Left lung (tissue), 10 donors: Measurements from ENCODE around the gene KCNC1. TPM values are rescaled to one million over a fixed set of nuclear protein-coding genes. Genes with fewer than 3 reads are reported as not detected.

ENCODE experiments used
- ATAC-seq: fragments of 200-7000 bp; cut with Tn5 transposase; one replicate; pipeline ENCODE4 v1.9.1; 2020; ENCODE audit warnings: moderate library complexity
- DNase-seq, 4 donors: peaks; one replicate each; pipeline ENCODE4 v3.0.0-alpha.2; 2013 to 2020
- H3K27ac ChIP-seq, 2 donors: fragments of 200-600 bp; sonication (generic) in 1 of 2; one replicate each; pipeline versions ENCODE4 v1.5.0 to v1.8.0; 2020 to 2021
- H3K27me3 ChIP-seq, 2 donors: fragments of 200-600 bp; sonication (generic) in 1 of 2; one replicate each; pipeline versions ENCODE4 v1.5.0 to v1.8.0; 2020 to 2021
- H3K36me3 ChIP-seq, 2 donors: fragments of 200-600 bp; sonication (generic) in 1 of 2; one replicate each; pipeline versions ENCODE4 v1.5.0 to v1.8.0; 2020 to 2021
- H3K4me1 ChIP-seq, 2 donors: fragments of 200-600 bp; one replicate each; pipeline ENCODE4 v1.8.0; 2021
- H3K4me3 ChIP-seq, 2 donors: fragments of 200-600 bp; sonication (generic) in 1 of 2; one replicate each; pipeline versions ENCODE4 v1.5.0 to v1.8.0; 2020 to 2021; ENCODE audit warnings: mild to moderate bottlenecking in 1 of 2
- H3K9me3 ChIP-seq, 2 donors: fragments of 200-600 bp; sonication (generic) in 1 of 2; one replicate each; pipeline versions ENCODE4 v1.5.0 to v1.8.0; 2020 to 2021
- CTCF ChIP-seq, 2 donors: fragments of 200-600 bp; sonication (generic) in 1 of 2; IDR thresholded peaks; one replicate each; pipeline versions ENCODE4 v1.5.0 to v1.8.0; 2021; ENCODE audit warnings: antibody characterized with exemption in 2 of 2
- intact Hi-C, 2 donors: fragments of 100-400 bp; cut with DNase I; formaldehyde crosslinking; loops; one replicate each; pipeline versions ENCODE4 v1.11.2 to v1.14.2; 2022
- polyA plus RNA-seq, 6 donors: library from polyadenylated mRNA; unstranded; fragments of 120-200 nt; gene quantifications; one replicate each; pipeline ENCODE4 v1.2.1, GENCODE V29; 2013; ENCODE audit not compliant: insufficient read length in 6 of 6
- total RNA-seq, 2 donors: library from RNA; stranded (reverse); fragmentation: NEBNext Ultra II Directional; extraction: Animal tissue kit (Norgen Biotek cat#: 25700); gene quantifications; one replicate each; pipeline ENCODE4 v1.2.1, GENCODE V29; 2021
- donor health status: DM: no; HTN: yes; CAD: no.
- donor health status: DM: no; HTN: no; CAD: no.

KCNC1 gene
- total and polyA plus RNA-seq, 8 donors, result 0.78 to 1.2 (median 0.89) TPM; not detected in 2

- DNase-seq, result no peak
- H3K4me3 ChIP-seq, result no peak overlapping the region
- no peak overlapping the region for H3K27ac ChIP-seq
- peaks cover 16 to 95% of the 10 kb centered on the region in 2 donors for H3K27me3 ChIP-seq
- intact Hi-C loops, result no loop called here
- no peaks in the 10 kb centered on the region for H3K9me3 ChIP-seq
- no peak for TF ChIP-seq CTCF (IDR thresholded peaks at IDR 0.05)
- no peaks in the 10 kb centered on the region for H3K36me3 ChIP-seq
- no peak for ATAC-seq
- peaks cover 0 to 3% of the 10 kb centered on the region in 2 donors for H3K4me1 ChIP-seq
Measured at GRCh38 chr11:17714870-17715269, 19.7 kb upstream of the KCNC1 start.

GRCh38 chr11:17716807-17717206 is 17.8 kb upstream of the KCNC1 start:
- no peak for TF ChIP-seq CTCF (IDR thresholded peaks at IDR 0.05)
- peaks cover 36 to 100% of the 10 kb centered on the region in 2 donors for H3K27me3 ChIP-seq
- no peaks in the 10 kb centered on the region for H3K9me3 ChIP-seq
- H3K4me3 ChIP-seq, result no peak overlapping the region
- no peak for DNase-seq
- H3K36me3 ChIP-seq, result no peaks in the 10 kb centered on the region
- intact Hi-C loops, result no loop called here
- H3K4me1 ChIP-seq, result peaks cover 0 to 12% of the 10 kb centered on the region in 2 donors
- ATAC-seq, result no peak
- H3K27ac ChIP-seq, result no peak overlapping the region

DNA sequence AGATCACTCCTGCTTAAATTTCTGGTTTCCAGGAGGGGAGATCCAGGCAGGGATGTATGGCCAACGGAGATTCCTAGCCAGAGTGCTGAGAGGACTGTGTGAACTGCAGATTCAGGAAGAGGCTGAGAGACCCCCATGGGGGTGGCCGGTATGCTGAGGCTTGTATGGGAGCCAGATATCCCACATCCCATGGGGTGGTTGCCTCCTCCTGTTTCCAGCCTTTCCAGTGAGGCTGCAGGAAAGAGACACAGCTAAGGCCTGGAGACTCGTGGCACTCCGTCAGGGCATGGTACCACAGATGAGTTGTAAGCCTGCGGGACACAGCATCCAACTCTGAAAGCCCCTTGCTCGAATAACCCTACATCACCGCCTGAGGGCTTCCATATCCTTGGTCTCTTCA is 16.6 kb upstream of the KCNC1 start:
- intact Hi-C loops, result no loop called here
- no peak for ATAC-seq
- H3K9me3 ChIP-seq, result no peaks in the 10 kb centered on the region
- no peak overlapping the region for H3K27ac ChIP-seq
- H3K36me3 ChIP-seq, result no peaks in the 10 kb centered on the region
- no peak for DNase-seq
- no peak for TF ChIP-seq CTCF (IDR thresholded peaks at IDR 0.05)
- H3K4me1 ChIP-seq, result peaks cover 0 to 12% of the 10 kb centered on the region in 2 donors
- no peak overlapping the region for H3K4me3 ChIP-seq
- peaks cover 46 to 100% of the 10 kb centered on the region in 2 donors for H3K27me3 ChIP-seq

DNA sequence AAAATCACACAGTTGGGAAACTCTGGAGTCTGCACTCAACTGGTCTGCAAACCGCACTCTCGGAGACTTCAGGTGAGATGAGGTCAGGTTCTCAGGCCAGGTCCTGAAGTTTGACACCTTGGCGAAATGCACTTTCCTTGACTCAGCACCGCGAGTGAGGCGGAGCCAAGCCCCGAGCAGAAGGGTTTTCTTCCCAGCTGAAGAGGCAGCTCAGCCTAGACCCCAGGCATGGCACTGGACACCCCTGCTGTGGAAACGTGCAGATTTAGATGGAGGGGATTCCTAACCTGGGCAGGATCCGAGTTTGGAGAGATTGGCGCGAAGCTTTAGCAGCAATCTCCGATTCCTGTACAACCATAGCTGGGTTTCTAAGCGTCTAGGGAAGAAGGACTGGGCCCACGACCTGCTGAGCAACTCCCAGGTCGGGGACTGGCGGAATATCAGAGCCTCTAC is 16.0 kb upstream of the KCNC1 start:
- ATAC-seq (no peak), DNase-seq (no peak)
- Histone ChIP-seq H3K27ac (no peak overlapping the region), H3K27me3 (peaks cover 46 to 100% of the 10 kb centered on the region in 2 donors), H3K4me3 (no peak overlapping the region), H3K36me3 (no peaks in the 10 kb centered on the region), H3K4me1 (peaks cover 0 to 12% of the 10 kb centered on the region in 2 donors), H3K9me3 (no peaks in the 10 kb centered on the region)
- intact Hi-C loops, result no loop called here
- TF ChIP-seq CTCF (IDR thresholded peaks at IDR 0.05), result no peak

- no peak within 1 kb of the TSS for H3K27ac ChIP-seq
- H3K4me1 ChIP-seq, result peaks cover 0 to 12% of the 10 kb centered on the region in 2 donors
- TF ChIP-seq CTCF (IDR thresholded peaks at IDR 0.05), result no peak
- H3K9me3 ChIP-seq, result no peaks in the 10 kb centered on the region
- no peaks in the 10 kb centered on the region for H3K36me3 ChIP-seq
- DNase-seq (no peak), ATAC-seq (no peak)
- intact Hi-C loops, result no loop called here
- peaks cover 46 to 100% of the 10 kb centered on the region in 2 donors for H3K27me3 ChIP-seq
- no peak within 1 kb of the TSS for H3K4me3 ChIP-seq
Measured at GRCh38 chr11:17719028-17719937, 15.3 kb upstream of the KCNC1 start, which contains the start of gene MYOD1. TSS of gene MYOD1 (plus strand) at chr11:17719571. CDS start at chr11:17719783, 212 bp downstream.
